ENCODE data around the gene PREX1. TPM values are rescaled to one million over a fixed set of nuclear protein-coding genes. Genes with fewer than 3 reads are reported as not detected.

The PREX1 gene
- total and polyA plus RNA-seq, 2 experiments from 2014 or later: 2.4 to 10.3 TPM

DNA sequence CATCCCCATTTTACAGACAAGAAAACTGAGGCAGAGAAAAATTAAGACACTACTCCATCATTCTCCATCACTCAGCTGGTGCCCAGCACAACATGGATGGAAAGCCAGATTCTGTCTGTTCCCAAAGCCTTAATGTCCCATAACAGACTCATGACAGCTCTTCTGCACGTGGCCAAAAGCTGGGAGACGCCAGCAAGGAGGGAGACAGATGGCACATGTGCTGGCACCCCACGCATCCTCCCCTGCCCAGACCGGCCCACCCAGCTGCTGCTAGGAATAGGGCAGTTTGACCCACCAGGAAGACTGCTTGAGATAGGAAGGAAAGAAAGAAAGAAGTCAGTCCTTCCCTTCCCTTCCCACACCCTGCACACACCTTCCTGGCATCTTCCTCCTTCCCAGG is 96.3 kb downstream of the PREX1 start:
- H3K27ac Mint-ChIP-seq: no peak overlapping the region
- H3K27me3 Mint-ChIP-seq (ENCODE audit: insufficient read depth, low read depth, poor library complexity): peaks cover 7% of the 10 kb centered on the region
- Histone ChIP-seq H2AFZ (no peak overlapping the region), H3K27me3 (ENCODE audit: insufficient read depth) (no peaks in the 10 kb centered on the region), H3K79me2 (replicated peaks; ENCODE audit: insufficient read depth) (no peaks in the 10 kb centered on the region), H3K4me1 (ENCODE audit: insufficient read depth) (no peaks in the 10 kb centered on the region), H3K36me3 (ENCODE audit: insufficient read depth) (no peaks in the 10 kb centered on the region), H3K9me2 (ENCODE audit: insufficient read depth) (no peaks in the 10 kb centered on the region), H3K4me3 (no peak overlapping the region), H4K20me1 (replicated peaks; ENCODE audit: insufficient read depth) (no peaks in the 10 kb centered on the region), H3F3A (replicated peaks; ENCODE audit: low read depth) (no peaks in the 10 kb centered on the region), H3K27ac (ENCODE audit: low read depth) (no peak overlapping the region), H3K4me2 (no peak overlapping the region)
- no peak for DNase-seq (ENCODE audit: low spot score)
- H3K36me3 Mint-ChIP-seq (ENCODE audit: low read depth): peaks cover 6% of the 10 kb centered on the region
- no peak overlapping the region for H3K4me3 Mint-ChIP-seq
- H3K9me3 Mint-ChIP-seq: no peaks in the 10 kb centered on the region
- no peak for ATAC-seq
- no peak for TF ChIP-seq CREB1 (CRISPR knock-in tag; IDR thresholded peaks at IDR 0.05; ENCODE audit: low read depth)
- no peak for TF ChIP-seq EZH2 (IDR thresholded peaks at IDR 0.05; ENCODE audit: low read depth, unreplicated experiment)
- TF ChIP-seq, protein P1, sequence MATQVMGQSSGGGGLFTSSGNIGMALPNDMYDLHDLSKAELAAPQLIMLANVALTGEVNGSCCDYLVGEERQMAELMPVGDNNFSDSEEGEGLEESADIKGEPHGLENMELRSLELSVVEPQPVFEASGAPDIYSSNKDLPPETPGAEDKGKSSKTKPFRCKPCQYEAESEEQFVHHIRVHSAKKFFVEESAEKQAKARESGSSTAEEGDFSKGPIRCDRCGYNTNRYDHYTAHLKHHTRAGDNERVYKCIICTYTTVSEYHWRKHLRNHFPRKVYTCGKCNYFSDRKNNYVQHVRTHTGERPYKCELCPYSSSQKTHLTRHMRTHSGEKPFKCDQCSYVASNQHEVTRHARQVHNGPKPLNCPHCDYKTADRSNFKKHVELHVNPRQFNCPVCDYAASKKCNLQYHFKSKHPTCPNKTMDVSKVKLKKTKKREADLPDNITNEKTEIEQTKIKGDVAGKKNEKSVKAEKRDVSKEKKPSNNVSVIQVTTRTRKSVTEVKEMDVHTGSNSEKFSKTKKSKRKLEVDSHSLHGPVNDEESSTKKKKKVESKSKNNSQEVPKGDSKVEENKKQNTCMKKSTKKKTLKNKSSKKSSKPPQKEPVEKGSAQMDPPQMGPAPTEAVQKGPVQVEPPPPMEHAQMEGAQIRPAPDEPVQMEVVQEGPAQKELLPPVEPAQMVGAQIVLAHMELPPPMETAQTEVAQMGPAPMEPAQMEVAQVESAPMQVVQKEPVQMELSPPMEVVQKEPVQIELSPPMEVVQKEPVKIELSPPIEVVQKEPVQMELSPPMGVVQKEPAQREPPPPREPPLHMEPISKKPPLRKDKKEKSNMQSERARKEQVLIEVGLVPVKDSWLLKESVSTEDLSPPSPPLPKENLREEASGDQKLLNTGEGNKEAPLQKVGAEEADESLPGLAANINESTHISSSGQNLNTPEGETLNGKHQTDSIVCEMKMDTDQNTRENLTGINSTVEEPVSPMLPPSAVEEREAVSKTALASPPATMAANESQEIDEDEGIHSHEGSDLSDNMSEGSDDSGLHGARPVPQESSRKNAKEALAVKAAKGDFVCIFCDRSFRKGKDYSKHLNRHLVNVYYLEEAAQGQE (IDR thresholded peaks at IDR 0.05; ENCODE audit: unreplicated experiment): no peak
- no peak for TF ChIP-seq ZNF114 (CRISPR knock-in tag; IDR thresholded peaks at IDR 0.05)
- no peak for TF ChIP-seq POLR2AphosphoS5 (IDR thresholded peaks at IDR 0.05; ENCODE audit: low read depth)
- TF ChIP-seq ZNF331 (CRISPR knock-in tag; IDR thresholded peaks at IDR 0.05; ENCODE audit: low read depth): no peak
- no peak for TF ChIP-seq EZH2phosphoT487 (IDR thresholded peaks at IDR 0.05; ENCODE audit: unreplicated experiment)
- TF ChIP-seq, protein P2, sequence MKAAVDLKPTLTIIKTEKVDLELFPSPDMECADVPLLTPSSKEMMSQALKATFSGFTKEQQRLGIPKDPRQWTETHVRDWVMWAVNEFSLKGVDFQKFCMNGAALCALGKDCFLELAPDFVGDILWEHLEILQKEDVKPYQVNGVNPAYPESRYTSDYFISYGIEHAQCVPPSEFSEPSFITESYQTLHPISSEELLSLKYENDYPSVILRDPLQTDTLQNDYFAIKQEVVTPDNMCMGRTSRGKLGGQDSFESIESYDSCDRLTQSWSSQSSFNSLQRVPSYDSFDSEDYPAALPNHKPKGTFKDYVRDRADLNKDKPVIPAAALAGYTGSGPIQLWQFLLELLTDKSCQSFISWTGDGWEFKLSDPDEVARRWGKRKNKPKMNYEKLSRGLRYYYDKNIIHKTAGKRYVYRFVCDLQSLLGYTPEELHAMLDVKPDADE (IDR thresholded peaks at IDR 0.05): no peak
- no peak for TF ChIP-seq NANOG (IDR thresholded peaks at IDR 0.05; ENCODE audit: borderline replicate concordance)
- TF ChIP-seq, protein P3, sequence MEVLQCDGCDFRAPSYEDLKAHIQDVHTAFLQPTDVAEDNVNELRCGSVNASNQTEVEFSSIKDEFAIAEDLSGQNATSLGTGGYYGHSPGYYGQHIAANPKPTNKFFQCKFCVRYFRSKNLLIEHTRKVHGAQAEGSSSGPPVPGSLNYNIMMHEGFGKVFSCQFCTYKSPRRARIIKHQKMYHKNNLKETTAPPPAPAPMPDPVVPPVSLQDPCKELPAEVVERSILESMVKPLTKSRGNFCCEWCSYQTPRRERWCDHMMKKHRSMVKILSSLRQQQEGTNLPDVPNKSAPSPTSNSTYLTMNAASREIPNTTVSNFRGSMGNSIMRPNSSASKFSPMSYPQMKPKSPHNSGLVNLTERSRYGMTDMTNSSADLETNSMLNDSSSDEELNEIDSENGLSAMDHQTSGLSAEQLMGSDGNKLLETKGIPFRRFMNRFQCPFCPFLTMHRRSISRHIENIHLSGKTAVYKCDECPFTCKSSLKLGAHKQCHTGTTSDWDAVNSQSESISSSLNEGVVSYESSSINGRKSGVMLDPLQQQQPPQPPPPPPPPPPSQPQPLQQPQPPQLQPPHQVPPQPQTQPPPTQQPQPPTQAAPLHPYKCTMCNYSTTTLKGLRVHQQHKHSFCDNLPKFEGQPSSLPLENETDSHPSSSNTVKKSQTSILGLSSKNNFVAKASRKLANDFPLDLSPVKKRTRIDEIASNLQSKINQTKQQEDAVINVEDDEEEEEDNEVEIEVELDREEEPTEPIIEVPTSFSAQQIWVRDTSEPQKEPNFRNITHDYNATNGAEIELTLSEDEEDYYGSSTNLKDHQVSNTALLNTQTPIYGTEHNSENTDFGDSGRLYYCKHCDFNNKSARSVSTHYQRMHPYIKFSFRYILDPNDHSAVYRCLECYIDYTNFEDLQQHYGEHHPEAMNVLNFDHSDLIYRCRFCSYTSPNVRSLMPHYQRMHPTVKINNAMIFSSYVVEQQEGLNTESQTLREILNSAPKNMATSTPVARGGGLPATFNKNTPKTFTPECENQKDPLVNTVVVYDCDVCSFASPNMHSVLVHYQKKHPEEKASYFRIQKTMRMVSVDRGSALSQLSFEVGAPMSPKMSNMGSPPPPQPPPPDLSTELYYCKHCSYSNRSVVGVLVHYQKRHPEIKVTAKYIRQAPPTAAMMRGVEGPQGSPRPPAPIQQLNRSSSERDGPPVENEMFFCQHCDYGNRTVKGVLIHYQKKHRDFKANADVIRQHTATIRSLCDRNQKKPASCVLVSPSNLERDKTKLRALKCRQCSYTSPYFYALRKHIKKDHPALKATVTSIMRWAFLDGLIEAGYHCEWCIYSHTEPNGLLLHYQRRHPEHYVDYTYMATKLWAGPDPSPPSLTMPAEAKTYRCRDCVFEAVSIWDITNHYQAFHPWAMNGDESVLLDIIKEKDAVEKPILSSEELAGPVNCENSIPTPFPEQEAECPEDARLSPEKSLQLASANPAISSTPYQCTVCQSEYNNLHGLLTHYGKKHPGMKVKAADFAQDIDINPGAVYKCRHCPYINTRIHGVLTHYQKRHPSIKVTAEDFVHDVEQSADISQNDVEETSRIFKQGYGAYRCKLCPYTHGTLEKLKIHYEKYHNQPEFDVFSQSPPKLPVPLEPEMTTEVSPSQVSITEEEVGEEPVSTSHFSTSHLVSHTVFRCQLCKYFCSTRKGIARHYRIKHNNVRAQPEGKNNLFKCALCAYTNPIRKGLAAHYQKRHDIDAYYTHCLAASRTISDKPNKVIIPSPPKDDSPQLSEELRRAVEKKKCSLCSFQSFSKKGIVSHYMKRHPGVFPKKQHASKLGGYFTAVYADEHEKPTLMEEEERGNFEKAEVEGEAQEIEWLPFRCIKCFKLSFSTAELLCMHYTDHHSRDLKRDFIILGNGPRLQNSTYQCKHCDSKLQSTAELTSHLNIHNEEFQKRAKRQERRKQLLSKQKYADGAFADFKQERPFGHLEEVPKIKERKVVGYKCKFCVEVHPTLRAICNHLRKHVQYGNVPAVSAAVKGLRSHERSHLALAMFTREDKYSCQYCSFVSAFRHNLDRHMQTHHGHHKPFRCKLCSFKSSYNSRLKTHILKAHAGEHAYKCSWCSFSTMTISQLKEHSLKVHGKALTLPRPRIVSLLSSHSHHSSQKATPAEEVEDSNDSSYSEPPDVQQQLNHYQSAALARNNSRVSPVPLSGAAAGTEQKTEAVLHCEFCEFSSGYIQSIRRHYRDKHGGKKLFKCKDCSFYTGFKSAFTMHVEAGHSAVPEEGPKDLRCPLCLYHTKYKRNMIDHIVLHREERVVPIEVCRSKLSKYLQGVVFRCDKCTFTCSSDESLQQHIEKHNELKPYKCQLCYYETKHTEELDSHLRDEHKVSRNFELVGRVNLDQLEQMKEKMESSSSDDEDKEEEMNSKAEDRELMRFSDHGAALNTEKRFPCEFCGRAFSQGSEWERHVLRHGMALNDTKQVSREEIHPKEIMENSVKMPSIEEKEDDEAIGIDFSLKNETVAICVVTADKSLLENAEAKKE (CRISPR knock-in tag; IDR thresholded peaks at IDR 0.05): no peak
- peaks cover 11% of the 10 kb centered on the region for H3K4me1 Mint-ChIP-seq
